PFSK-1 (cell line): Measurements from ENCODE around the gene MACF1.

ENCODE experiments used
- POLR2AphosphoS5 ChIP-seq: IDR thresholded peaks from 2 replicates; pipeline ENCODE4 v1.6.1; 2012; ENCODE audit warnings: low read depth, mild to moderate bottlenecking, control low read depth, low read length, moderate library complexity
- TF ChIP-seq, protein P1 (sequence below), 2 experiments: IDR thresholded peaks; 2 replicates each; pipeline versions ENCODE4 v1.6.1 to v1.8.0; 2011 to 2012; ENCODE audit warnings: low read depth in 2 of 2, low read length in 2 of 2, control low read depth in 1 of 2, inconsistent platforms in 1 of 2, mild to moderate bottlenecking in 1 of 2, moderate library complexity in 1 of 2; ENCODE audit not compliant: insufficient read depth in 1 of 2

DNA sequence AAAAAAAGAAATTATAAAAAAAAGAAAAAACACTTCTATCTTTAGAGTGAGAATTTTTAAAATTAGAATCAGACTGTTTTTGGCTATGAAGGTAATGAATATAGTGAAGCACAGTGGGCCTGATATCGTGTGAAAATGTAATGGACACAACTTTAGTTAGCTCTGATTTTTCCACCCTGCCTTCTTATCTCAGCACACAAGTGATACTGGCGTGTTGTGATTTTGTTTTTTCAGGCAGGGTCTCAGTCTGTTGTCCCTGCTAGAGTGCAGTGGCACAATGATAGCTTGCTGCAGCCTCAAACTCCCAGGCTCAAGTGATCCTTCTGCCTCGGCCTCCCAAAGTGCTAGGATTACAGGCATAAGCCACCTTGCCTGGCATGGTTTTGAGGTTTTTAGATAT, 22.3 kb downstream of the MACF1 start:
- TF ChIP-seq, protein P1, sequence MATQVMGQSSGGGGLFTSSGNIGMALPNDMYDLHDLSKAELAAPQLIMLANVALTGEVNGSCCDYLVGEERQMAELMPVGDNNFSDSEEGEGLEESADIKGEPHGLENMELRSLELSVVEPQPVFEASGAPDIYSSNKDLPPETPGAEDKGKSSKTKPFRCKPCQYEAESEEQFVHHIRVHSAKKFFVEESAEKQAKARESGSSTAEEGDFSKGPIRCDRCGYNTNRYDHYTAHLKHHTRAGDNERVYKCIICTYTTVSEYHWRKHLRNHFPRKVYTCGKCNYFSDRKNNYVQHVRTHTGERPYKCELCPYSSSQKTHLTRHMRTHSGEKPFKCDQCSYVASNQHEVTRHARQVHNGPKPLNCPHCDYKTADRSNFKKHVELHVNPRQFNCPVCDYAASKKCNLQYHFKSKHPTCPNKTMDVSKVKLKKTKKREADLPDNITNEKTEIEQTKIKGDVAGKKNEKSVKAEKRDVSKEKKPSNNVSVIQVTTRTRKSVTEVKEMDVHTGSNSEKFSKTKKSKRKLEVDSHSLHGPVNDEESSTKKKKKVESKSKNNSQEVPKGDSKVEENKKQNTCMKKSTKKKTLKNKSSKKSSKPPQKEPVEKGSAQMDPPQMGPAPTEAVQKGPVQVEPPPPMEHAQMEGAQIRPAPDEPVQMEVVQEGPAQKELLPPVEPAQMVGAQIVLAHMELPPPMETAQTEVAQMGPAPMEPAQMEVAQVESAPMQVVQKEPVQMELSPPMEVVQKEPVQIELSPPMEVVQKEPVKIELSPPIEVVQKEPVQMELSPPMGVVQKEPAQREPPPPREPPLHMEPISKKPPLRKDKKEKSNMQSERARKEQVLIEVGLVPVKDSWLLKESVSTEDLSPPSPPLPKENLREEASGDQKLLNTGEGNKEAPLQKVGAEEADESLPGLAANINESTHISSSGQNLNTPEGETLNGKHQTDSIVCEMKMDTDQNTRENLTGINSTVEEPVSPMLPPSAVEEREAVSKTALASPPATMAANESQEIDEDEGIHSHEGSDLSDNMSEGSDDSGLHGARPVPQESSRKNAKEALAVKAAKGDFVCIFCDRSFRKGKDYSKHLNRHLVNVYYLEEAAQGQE (IDR thresholded peaks at IDR 0.05; ENCODE audit: insufficient read depth in 1 of 2, low read depth in 2 of 2, low read length in 2 of 2), result no peak
- no peak for TF ChIP-seq POLR2AphosphoS5
